GM18907 (cell line): Measurements from ENCODE around the gene WARS2.

Experiments
- ATAC-seq: cut with Tn5 transposase; IDR thresholded peaks from one replicate; pipeline ENCODE4 v1.9.1; 2021; ENCODE audit warnings: mild to moderate bottlenecking, moderate library complexity; ENCODE audit not compliant: unreplicated experiment

Gene WARS2

DNA sequence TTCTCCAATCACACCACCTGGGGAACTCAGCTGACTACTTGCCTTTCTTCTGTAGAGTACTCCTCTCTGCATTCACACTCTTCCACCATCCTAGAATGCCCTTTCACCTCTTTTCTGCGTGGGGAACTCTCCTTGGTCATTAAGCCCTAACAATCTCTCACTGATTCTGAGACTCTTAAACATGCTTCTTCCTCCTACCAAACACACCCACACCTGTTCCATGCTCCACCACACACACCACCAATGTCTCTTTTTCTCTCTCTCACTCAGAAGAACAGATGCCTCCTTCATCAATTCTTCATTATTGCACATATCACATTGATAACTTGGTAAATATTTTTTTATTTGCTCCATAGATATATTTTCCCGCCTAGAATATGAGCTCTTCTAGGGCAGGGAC lies 53.6 kb downstream of the WARS2 start:
- ATAC-seq = no peak

DNA sequence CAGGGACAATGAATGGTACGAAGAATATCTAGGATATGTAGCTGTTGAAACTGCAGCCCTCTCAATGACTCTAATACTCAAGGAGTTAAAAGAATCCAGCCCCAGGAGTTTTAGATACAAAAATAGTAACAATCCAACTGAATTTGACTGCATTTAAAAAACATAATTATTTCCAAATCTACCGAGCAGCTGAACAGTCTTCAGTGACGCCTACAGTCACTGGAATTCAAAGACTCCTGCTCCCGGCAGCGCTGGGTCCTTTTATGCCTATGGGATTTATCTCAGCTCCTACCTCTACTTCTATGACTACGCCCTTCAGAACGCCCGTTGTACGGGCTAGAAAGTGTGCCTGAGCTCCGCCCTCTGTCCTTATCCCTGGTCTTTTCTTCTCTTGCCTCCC lies 55.7 kb downstream of the WARS2 start:
- no peak for ATAC-seq

DNA sequence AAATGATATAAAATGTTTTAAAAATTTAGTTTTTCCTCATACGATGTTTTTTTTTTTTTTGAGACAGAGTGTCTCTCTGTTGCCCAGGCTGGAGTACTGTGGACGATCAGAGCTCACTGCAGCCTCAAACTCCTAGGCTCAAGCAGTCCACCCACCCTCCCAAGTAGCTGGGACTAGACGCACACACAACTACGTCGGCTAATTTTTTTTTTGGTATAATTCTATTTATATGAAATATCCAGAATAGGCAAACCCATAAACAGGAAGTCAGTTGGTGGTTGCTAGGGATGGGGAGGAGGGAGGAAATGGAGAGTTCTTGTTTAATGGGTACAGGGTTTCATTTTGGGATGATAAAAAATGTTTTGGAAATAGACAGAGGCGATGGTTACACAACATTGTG lies 56.5 kb downstream of the WARS2 start:
- no peak for ATAC-seq

DNA sequence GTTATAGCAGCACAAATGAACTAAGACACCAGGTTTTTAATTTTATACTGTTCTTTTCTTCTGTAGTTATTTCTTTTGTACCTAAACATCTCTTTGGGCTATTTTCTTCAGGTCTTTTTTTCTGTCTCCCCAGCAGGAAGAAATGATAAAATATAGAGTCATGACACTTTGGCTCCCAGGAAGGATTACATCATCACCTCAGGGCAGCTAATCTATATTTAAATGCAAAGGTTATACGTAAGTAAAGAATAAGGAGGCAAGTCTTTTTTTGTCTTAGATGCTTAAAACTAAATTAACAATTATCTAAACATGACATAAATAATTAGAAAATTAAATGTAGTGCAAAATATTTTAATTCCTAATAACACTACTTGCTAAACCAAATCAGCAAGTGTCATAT lies 57.0 kb downstream of the WARS2 start:
- ATAC-seq = no peak

DNA sequence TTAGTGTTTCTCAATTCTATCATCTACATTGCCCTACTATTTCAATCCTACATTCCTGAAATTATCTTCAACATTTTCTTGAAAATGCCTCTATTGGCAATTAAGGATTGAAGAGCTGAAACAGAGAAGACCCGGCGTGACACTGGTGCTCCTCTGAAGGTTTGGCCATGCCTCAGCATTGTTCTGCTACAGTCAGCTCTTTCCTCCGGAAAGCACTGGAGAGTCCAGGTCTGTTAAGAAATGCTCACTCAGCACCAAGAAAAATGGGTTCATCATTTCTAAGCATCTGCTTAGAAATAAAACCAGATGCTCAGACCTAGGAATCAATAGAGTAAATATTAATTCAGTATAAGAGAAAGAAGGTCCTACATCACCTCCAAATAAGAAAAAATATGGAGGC lies 58.8 kb downstream of the WARS2 start:
- ATAC-seq = no peak

DNA sequence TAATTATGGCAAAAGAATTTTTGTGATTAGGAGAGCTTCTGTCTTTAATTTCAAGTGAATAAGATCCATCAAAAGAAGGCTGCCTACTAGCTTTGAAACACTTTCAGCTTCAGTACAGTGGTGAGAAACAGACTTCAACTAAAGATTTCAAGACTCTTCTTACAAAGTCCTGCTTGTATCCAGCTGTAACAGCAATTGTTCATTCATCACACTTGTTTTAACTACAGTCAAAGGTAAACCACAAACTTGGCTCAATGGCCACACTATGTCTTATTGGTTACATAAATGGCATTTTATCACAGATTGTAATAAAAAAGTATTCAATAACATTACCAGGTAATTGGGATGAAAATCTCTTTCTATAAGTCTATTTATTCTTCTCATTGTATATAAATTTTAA lies 59.2 kb downstream of the WARS2 start:
- no peak for ATAC-seq

DNA sequence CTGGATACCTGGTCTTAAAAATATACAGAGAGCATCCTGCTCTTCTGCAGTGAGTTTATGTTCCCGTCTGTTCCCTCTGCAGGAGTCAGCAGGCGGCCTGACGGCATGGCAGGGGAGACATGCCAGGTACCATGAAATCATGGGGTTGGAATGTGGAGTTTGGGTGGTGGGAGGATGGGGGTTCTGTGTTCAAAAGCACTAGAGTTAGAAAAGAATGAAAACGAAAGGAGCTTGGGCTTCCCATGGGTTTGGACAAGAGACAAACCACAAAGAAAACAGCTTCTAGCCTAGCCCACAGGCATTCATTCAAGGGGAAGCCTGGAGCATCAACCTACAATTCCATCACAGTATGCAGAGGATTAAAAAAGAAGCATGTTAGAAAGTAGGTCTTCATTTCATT lies 59.9 kb downstream of the WARS2 start:
- no peak for ATAC-seq

DNA sequence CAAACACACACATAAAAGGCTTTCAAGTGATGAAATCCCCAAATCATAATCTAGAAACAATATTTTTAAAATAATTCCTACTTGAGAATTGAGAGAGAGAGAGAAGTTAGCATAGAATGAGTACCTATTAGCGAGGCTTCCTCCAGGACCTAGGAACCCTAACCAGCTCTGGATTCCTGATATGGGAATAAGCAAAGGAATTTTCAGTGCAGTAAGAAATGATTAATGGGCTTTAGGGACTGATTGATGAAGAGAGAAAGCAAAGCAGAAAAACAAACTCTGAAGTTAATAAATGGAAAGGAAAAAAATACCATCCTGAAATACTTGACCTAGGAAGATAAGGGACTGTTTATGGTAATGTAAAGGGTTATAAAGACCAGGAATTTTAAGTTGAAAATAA lies 60.6 kb downstream of the WARS2 start:
- ATAC-seq = no peak

DNA sequence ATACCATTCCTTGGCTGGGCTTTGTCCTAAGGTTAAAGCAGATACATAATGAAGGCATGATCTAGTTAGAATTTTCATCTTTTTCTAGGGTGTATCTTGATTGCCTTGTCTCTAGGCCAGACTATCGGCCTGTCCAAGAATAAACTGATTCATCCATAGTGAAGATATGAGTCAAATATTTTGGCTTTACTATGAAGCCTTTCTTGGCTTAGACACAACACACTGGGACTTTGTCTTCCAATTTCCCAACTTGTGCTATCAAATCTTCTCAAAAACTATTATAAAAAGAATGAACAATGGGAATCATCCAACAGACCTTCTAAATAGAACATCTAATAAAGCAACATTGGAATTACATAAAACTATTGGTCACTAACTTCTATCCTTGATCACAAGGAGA lies 64.8 kb downstream of the WARS2 start:
- no peak for ATAC-seq

DNA sequence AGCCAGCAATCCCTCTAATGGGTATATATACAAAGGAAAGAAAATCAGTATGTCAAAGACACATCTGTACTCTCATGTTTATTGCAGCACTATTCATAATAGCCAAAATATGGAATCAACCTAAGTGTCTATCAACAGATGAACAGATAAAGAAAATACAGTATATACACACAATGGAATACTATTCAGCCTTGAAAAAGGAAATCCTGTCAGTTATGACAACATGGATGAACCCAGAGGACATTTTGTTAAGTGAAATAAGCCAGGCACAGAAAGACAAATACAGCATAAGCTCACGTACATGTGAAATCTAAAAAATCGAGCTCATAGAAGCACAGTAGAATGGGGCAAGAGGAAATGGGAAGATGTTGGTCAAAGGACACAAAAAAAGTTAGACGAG lies 69.1 kb downstream of the WARS2 start:
- ATAC-seq = no peak

DNA sequence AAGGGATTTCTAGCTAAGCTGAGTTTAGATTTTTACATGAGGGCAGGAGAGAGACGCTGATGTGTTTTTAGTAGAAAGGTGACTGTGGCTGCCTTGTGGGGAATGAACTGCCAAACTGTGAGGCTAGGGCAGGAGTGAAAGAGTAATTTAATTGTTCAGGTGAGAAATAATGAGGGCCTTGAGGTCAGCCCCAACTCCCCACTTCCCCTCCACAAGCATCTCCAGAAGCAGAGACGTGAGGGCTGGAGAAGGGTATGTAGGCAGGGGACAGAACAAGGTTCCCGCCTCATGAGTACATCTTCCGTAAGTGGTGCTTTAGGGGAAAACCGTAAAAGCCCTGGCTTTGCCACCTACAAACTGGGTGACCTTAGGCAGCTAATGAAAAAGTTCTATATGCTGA lies 70.8 kb downstream of the WARS2 start:
- no peak for ATAC-seq

DNA sequence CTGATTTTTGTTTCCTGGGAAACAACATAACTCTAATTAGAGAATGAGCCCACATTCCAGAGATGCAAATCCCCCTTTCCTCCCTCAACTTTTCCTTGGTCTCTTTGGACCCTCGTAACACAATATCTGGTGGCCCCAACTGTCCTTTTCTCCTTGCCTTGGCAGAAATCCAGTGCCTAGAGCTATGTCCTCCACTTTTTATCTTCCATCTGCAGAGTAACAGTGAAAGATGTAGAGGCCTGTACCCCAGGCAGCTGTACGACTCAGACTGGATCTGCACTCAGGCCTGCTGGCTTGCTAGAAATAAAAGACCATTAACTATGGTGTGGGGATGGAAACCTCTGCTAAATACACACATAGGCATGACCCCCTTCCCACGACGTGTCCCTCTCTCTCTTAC lies 72.0 kb downstream of the WARS2 start:
- ATAC-seq = no peak

DNA sequence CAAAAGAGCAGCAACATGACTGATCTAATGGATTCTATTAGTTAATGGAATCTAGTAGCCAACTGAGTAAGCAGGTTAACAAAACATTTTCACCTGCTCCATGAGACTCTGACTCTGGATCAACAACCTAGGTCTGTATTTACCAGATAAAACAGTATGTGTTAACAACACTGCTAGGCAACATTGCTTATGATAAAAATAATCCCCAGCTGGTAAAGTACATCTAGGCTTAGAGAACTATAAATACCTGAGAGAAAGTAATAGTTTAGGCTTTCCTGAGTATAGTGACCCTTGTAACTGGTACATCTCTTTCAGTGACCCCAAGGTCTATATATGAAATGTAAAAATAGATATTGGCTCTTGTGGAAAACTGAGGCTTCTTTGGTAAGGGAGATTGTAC lies 78.8 kb downstream of the WARS2 start:
- no peak for ATAC-seq

DNA sequence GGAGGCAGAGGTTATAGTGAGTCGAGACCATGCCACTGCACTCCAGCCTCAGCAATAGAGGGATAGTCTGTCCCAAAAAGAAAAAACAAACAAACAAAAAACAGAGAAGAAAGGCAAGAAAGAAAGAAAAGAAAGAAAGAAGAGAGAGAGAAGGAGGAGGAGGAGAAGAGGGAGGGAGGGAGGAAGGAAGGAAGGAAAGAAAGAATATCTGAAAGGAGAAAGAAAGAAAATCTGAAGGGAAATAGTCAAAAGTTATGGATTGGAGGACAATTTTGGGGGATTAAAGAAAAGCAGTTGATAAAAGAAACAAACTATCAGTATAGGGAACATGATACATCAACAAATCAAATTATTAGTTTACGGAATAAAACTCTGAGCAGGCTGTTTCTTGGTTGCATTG lies 84.9 kb downstream of the WARS2 start:
- no peak for ATAC-seq

DNA sequence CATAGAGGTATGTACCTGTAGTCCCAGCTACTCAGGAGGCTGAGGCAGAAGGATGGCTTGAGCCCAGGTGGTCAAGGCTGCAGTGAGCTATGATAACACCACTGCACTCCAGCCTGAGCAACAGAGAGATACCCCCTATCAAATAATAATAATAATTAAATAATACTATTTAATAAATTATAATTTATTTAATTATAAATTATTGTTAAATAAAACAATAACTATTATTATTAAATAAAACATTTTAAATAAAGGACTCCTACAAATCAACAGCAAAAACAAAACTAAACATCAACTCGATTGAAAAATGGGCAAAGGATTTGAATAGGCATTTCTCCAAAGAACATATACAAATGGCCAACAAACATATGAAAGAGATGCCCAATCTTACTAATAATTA lies 86.5 kb downstream of the WARS2 start:
- ATAC-seq = no peak

DNA sequence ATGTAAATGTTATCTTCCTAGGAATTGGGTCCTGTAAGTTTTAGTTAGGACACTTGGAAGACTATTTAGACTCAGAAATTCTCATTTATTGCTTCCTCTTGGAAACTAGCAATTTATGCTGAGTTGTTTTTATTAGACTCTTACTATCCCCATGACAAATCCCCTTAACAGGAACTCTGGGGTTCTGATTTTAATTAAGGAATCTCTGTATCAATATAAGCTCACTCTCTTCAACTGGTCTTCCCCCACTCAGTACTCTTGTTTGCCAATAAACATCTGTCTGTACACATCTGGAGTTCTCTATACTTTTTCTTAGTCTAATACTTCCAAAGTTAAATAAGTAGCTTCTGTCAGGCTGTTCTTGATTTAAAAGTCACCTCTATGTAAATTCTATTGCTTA lies 88.2 kb downstream of the WARS2 start:
- ATAC-seq = no peak

DNA sequence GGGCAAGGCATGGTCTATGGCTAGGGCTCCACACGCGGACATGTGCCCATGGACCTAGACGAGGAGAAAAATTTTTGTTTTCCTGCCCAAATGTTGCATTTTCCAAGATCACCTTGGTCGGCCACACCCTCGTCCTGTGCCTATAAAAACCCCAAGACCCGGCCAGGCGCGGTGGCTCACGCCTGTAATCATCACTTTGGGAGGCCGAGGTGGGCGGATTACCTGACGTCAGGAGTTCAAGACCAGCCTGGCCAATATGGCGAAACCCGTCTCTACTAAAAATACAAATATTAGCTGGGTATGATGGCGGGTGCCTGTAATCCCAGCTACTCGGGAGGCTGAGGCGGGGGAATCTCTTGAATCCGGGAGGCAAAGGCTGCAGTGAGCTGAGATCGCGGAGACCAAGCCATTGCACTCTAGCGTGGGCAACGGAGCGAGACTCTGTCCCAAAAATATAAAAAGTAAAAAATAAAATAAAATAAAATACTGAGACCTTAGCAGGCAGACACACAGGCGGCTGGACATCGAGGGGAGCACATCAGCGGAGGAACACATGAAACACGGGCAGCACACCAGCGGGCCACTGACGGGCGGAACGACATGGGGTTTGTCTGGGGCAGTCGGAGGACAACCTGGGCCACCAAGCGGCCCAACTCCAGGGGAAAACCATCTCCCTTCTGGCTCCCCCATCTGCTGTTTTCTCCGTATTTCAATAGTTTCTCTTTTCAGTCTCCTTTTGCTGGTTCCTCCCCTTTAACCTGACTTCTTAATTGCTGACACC lies 91.6 kb downstream of the WARS2 start:
- no peak for ATAC-seq

DNA sequence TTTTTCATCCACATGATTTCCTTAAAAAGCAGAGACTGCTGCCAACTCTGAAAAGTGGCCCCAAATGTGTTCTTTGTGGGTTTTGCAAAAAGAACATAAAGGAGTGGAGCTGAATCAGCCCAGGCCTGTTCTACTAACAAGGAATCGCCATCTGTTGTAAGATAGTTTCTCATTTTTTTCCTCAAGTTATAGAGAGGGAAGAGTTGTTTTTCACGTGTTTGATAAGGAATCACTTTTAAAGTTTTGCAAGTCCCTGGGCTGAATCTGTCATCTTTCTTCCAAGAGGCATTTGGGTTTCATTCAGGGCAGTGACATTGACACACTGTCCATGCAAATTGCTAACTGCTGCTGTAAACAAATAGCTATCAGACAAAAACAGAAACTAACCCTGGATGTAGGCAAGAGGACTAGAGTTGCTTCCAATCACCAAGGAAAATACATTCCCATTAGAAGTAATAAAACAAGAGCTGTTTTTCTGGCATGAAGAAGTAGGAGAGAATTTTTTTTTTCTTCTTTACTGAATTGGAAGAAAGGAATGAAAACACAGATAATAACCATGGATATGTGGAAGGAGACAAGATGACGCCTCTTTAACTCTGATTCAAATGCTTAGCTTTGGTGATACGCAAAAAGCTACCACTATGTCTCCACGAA lies 93.5 kb downstream of the WARS2 start:
- ATAC-seq = no peak

DNA sequence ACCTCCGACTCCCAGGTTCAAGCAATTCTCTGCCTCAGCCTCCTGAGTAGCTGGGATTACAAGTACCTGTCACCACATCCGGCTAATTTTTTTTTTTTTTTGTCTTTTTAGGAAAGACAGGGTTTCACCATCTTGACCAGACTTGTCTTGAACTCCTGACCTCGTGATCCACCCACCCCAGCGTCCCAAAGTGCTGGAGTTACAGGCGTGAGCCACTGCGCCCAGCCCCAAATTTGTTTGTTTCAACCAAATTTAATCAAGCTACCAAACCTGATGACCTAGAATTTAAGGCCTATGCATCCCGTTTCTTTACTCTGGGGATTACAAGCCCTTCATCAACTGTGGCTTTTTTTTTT lies 94.0 kb downstream of the WARS2 start:
- no peak for ATAC-seq

DNA sequence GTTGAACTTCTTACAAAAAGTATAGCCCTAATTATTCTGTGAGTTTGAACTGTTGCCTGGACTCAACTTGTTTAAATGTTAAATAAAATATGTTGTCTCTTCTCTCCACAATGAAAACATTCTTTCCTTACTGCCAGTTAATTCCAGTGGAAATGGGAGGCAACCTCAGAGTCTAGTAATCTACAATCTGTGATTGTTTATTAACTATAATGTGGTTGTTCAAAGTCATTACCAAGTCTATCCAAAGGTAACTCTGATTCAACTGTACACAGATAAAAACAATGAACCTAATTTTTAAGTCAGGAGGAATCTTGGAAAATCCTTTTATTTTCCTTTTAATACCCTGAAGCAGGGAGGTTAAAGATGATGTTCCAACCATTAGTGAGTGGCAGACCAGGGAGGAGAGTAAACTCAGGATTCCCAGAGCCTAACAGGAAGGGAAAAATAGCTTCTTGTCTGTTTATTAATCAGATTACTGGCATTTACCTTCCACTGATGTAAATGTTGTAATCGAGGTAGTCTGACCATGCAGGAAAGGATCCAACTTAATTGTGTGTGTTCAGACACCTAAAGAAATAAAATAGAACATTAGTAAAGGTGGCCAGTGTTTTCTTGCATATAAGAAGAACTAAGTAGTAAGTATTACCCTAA lies 95.2 kb downstream of the WARS2 start:
- no peak for ATAC-seq

DNA sequence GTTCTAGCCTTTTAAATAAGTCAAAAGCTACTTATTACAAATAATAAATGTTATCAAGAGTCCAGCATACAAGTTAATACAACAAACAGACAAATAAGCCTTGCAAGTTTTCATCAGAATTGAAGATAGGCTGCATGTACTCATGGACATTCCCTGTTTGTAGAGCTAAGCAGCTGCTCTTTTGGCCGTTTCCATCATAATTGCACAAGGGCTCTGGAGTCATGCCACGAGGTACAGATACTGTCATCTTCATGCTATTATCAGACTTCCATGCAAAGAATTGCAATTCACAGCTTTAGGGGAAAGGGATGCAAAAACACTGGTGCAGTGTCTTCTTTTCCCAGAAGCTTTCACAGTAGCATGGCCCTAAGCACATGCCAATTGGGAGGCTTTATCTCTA lies 99.5 kb downstream of the WARS2 start:
- ATAC-seq = no peak

DNA sequence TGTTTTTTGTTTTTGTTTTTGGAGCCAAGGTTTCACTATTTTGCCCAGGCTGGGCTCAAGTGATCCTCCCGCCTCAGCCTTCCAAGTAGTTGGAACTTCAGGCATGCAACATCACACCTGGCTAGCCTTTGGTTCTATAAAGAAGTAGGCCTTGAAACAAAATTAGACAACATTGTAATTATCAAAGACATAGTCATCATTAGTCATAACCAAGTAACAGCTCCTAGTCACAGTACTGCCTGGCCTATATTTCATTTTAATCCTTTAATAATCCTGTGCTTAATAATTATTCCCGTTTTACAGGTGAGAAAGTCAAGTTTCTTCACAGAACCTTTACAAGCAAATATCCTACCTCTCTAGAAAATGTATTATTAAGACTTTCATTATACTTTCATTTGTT lies 100.0 kb downstream of the WARS2 start:
- no peak for ATAC-seq
